Measurements from ENCODE around the gene COP1.
"Not testable (repeated sequence)": the region's sequence is repeated elsewhere in the genome, so short reads cannot be mapped to it uniquely, and the experiment has no call there.

Gene COP1

GRCh38 chr1:176029609-176030008, 177.5 kb downstream of the COP1 start:
- no peak for DNase-seq

- no peak for DNase-seq
These were observed 177.9 kb downstream of the COP1 start for GRCh38 chr1:176029155-176029554.

- DNase-seq: peak; percentile 4
These were observed 179.2 kb downstream of the COP1 start for GRCh38 chr1:176027934-176028333.

- DNase-seq: no peak
These were observed 184.5 kb downstream of the COP1 start for GRCh38 chr1:176022574-176022973.

GRCh38 chr1:176017722-176018121, 189.4 kb downstream of the COP1 start:
- no peak for DNase-seq

GRCh38 chr1:176009951-176010350, 197.1 kb downstream of the COP1 start:
- no peak for DNase-seq

- not testable (repeated sequence) for DNase-seq
These were observed 199.2 kb downstream of the COP1 start for GRCh38 chr1:176007756-176008389.

GRCh38 chr1:175994660-175995059, 212.4 kb downstream of the COP1 start:
- not testable (repeated sequence) for DNase-seq

GRCh38 chr1:175992825-175993224, 214.3 kb downstream of the COP1 start:
- DNase-seq: not testable (repeated sequence)

- DNase-seq: not testable (repeated sequence)
These were observed 214.9 kb downstream of the COP1 start for GRCh38 chr1:175992202-175992601.

GRCh38 chr1:175984813-175985212, 222.3 kb downstream of the COP1 start:
- no peak for DNase-seq

GRCh38 chr1:175984057-175984812, 222.9 kb downstream of the COP1 start:
- DNase-seq: no peak

- DNase-seq: not testable (repeated sequence)
These were observed 223.7 kb downstream of the COP1 start for GRCh38 chr1:175983363-175983762.

- no peak for DNase-seq
These were observed 226.0 kb downstream of the COP1 start for GRCh38 chr1:175981128-175981527.

- no peak for DNase-seq
These were observed 228.2 kb downstream of the COP1 start for GRCh38 chr1:175978926-175979325.

GRCh38 chr1:175978476-175978875, 228.6 kb downstream of the COP1 start:
- no peak for DNase-seq

GRCh38 chr1:175976865-175977642, 230.0 kb downstream of the COP1 start:
- DNase-seq: no peak

- DNase-seq: no peak
These were observed 237.9 kb downstream of the COP1 start for GRCh38 chr1:175969231-175969630.

- no peak for DNase-seq
These were observed 238.5 kb downstream of the COP1 start for GRCh38 chr1:175968486-175969172.

- no peak for DNase-seq
These were observed 243.3 kb downstream of the COP1 start for GRCh38 chr1:175963740-175964139.

- no peak for DNase-seq
These were observed 246.9 kb downstream of the COP1 start for GRCh38 chr1:175960169-175960568.

- no peak for DNase-seq
These were observed 255.5 kb downstream of the COP1 start for GRCh38 chr1:175951627-175952026.

GRCh38 chr1:175947771-175948170, 259.3 kb downstream of the COP1 start:
- DNase-seq: no peak
